Activated CD4-positive, alpha-beta memory T cell treated with anti-CD3 and anti-CD28 coated beads for 36 hours (primary cell): ENCODE data around the gene CDH23. TPM values are rescaled to one million over a fixed set of nuclear protein-coding genes. Genes with fewer than 3 reads are reported as not detected.

Source experiments
- CTCF ChIA-PET: fragments of 350-600 bp; sonication (Branson Sonifier 250); formaldehyde crosslinking; loops from one replicate; lab custom pipeline; 2021; ENCODE audit warnings: antibody characterized with exemption, inconsistent platforms; lab: Charles Lee
- POLR2A ChIA-PET: fragments of 350-600 bp; sonication (Branson Sonifier 250); formaldehyde crosslinking; loops from one replicate; lab custom pipeline; 2021; ENCODE audit warnings: antibody characterized with exemption; lab: Charles Lee
- DNase-seq: peaks from one replicate; pipeline ENCODE4 v3.0.0-alpha.2; 2020
- H3K27ac Mint-ChIP-seq: one replicate; pipeline ENCODE4 v1.8.0; 2021; ENCODE audit warnings: mixed read lengths
- H3K27me3 Mint-ChIP-seq: one replicate; pipeline ENCODE4 v1.8.0; 2021; ENCODE audit warnings: mixed read lengths
- H3K36me3 Mint-ChIP-seq: one replicate; pipeline ENCODE4 v1.8.0; 2021; ENCODE audit warnings: mixed read lengths
- H3K4me1 Mint-ChIP-seq: one replicate; pipeline ENCODE4 v1.8.0; 2021; ENCODE audit warnings: low read depth, mixed read lengths
- H3K4me3 Mint-ChIP-seq: one replicate; pipeline ENCODE4 v1.8.0; 2021; ENCODE audit warnings: mild to moderate bottlenecking, mixed read lengths
- H3K9me3 Mint-ChIP-seq: one replicate; pipeline ENCODE4 v1.8.0; 2021; ENCODE audit warnings: mixed read lengths
- intact Hi-C: fragments of 100-400 bp; cut with micrococcal nuclease; formaldehyde crosslinking; loops from one replicate; pipeline ENCODE4 v1.15.1; 2023
- total RNA-seq, 2 experiments: library from RNA; stranded (reverse); gene quantifications; one replicate each; pipeline ENCODE4 v1.2.3, GENCODE V29; 2021

CDH23 gene
- total RNA-seq, 2 experiments from 2014 or later: 2.6 TPM

DNA sequence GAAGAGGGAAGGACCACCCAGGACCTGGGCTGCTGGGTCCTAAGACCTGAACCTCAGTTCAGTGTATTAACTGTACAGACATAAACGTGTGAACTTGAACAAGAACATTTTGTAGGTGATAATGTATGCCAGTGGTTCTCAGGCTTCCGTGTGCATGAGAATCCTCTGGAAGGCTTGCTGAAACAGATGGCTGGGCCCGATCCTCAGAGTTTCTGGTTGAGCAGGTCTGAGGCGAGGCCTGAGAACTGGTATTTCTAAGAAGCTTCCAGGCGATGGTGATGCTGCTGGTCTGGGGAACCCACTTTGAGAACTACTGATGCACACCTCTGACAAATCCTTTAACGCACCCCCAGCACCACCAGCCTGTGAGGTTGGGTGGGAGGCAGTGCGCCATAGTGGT, 70.4 kb downstream of the CDH23 start:
- no peak overlapping the region for H3K4me3 Mint-ChIP-seq
- POLR2A ChIA-PET: no interaction called here
- CTCF ChIA-PET: interaction anchor here (1.3 kb wide), 1 partner anchor 10 kb away, joined by 4 read pairs; no protein-coding TSS in a partner anchor
- H3K27me3 Mint-ChIP-seq: no peaks in the 10 kb centered on the region
- intact Hi-C loops: no loop called here
- H3K4me1 Mint-ChIP-seq: no peaks in the 10 kb centered on the region
- H3K27ac Mint-ChIP-seq: no peak overlapping the region
- DNase-seq: no peak
- H3K36me3 Mint-ChIP-seq: no peaks in the 10 kb centered on the region
- H3K9me3 Mint-ChIP-seq: no peaks in the 10 kb centered on the region

- Mint-ChIP-seq H3K4me1 (no peaks in the 10 kb centered on the region), H3K27me3 (no peaks in the 10 kb centered on the region), H3K4me3 (no peak overlapping the region), H3K36me3 (no peaks in the 10 kb centered on the region), H3K9me3 (no peaks in the 10 kb centered on the region), H3K27ac (no peak overlapping the region)
- DNase-seq: no peak
- ChIA-PET CTCF (interaction anchor here (0.6 to 1.3 kb wide), 2 partner anchors 11 to 83 kb away, joined by 3 to 4 read pairs; no protein-coding TSS in a partner anchor), POLR2A (no interaction called here)
- intact Hi-C loops: no loop called here
Measured at GRCh38 chr10:71467569-71468362, 71.0 kb downstream of the CDH23 start.

DNA sequence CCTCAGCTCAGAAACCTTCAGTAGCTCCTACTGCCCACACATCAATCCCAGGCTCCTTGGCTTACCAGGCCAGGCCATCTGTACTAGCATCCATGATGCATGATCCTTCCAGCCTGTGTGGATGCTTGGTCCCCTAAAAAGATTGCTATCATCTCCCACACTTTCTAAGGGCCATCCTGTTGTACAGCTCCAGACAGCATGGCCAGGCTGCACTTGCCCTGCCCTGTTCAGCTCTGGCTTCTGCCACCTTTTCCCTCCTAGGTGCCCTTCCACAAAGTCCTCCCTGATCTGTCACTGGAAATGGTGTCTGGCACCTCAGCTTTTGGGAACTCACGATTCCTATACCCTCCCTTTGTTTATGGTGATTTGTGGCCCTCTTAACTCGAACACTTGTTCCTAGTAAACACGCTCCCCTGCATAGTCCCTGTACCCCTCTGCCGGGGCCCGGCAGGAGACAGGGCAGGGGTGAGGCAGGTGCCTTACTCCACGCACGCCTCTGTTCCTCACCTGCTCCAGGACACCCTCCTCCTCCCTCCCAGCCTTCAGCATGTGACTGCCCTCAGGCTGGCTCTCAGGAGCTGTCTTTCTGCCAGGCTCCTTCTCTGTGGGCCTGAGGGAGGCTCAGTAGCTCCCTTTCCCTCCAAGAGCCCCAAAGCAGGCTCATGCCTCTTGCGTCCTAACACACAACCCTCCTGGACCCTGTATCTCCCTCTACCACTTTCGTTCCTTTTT, 71.8 kb downstream of the CDH23 start:
- no peak overlapping the region for H3K4me3 Mint-ChIP-seq
- H3K27ac Mint-ChIP-seq: no peak overlapping the region
- ChIA-PET CTCF (interaction anchor here (0.6 to 1.3 kb wide), 3 partner anchors 11 to 84 kb away, joined by 3 to 4 read pairs (median 3); no protein-coding TSS in a partner anchor), POLR2A (no interaction called here)
- H3K27me3 Mint-ChIP-seq: no peaks in the 10 kb centered on the region
- no peaks in the 10 kb centered on the region for H3K36me3 Mint-ChIP-seq
- no peaks in the 10 kb centered on the region for H3K4me1 Mint-ChIP-seq
- intact Hi-C loops: no loop called here
- no peaks in the 10 kb centered on the region for H3K9me3 Mint-ChIP-seq
- no peak for DNase-seq

- intact Hi-C loops: no loop called here
- no peak overlapping the region for H3K4me3 Mint-ChIP-seq
- H3K9me3 Mint-ChIP-seq: no peaks in the 10 kb centered on the region
- CTCF ChIA-PET: no interaction called here
- no peaks in the 10 kb centered on the region for H3K36me3 Mint-ChIP-seq
- POLR2A ChIA-PET: interaction anchor here (0.7 kb wide), 1 partner anchor 16 kb away, joined by 3 read pairs; no protein-coding TSS in a partner anchor
- H3K4me1 Mint-ChIP-seq: no peaks in the 10 kb centered on the region
- H3K27ac Mint-ChIP-seq: no peak overlapping the region
- no peak for DNase-seq
- peaks cover 2% of the 10 kb centered on the region for H3K27me3 Mint-ChIP-seq
Measured at GRCh38 chr10:71471006-71471405, 74.3 kb downstream of the CDH23 start.

DNA sequence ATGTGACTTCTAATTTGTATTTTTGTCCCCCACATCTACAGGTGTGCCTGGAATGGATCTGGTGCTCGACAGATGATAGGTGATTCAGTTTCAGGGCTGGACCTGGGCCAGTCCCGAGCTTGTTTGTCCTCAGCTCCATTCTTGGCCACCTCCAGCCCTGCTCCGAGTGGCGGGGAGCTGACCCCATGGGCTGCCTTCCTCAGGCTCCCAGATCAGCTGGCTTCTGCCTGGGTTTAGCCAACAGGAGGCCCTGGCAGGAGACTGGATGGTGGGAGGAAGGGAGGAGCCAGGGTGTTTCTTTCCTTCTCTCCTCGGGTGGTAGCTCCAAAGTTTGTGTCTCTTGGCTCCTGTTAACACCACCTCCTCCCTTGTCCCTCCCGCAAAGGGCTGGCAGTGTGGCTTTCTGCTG, 75.2 kb downstream of the CDH23 start:
- H3K4me3 Mint-ChIP-seq: no peak overlapping the region
- intact Hi-C loops: no loop called here
- CTCF ChIA-PET: interaction anchor here (1.0 kb wide), 1 partner anchor 236 kb away, joined by 3 read pairs; no protein-coding TSS in a partner anchor
- POLR2A ChIA-PET: no interaction called here
- H3K27me3 Mint-ChIP-seq: peaks cover 2% of the 10 kb centered on the region
- no peaks in the 10 kb centered on the region for H3K36me3 Mint-ChIP-seq
- DNase-seq: no peak
- H3K4me1 Mint-ChIP-seq: no peaks in the 10 kb centered on the region
- no peak overlapping the region for H3K27ac Mint-ChIP-seq
- no peaks in the 10 kb centered on the region for H3K9me3 Mint-ChIP-seq

DNA sequence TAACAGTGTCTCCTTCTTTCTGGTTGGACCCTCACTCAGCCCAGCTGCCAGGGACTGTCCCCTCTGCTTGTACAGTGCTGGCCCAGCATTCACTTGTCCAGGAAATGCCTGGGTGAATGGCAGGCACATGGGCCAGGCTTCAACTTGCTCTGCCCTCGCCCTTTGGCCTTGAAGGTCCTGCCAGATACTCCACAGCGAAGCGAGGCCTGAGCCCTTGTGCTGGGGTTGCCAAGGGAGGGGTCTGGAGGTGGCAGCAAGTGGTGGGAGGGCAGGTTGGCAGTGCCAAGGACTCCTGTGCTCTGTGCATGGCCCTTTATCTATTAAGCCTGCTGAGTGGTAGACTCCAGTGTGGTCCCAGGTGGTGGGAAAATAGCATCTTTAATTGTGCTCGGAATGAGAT, 75.7 kb downstream of the CDH23 start:
- POLR2A ChIA-PET: no interaction called here
- Mint-ChIP-seq H3K4me3 (no peak overlapping the region), H3K27ac (no peak overlapping the region), H3K27me3 (peaks cover 2% of the 10 kb centered on the region), H3K4me1 (no peaks in the 10 kb centered on the region), H3K36me3 (no peaks in the 10 kb centered on the region), H3K9me3 (no peaks in the 10 kb centered on the region)
- intact Hi-C loops: no loop called here
- CTCF ChIA-PET: interaction anchor here (1.0 kb wide), 1 partner anchor 236 kb away, joined by 3 read pairs; no protein-coding TSS in a partner anchor
- no peak for DNase-seq

- Mint-ChIP-seq H3K27me3 (peaks cover 2% of the 10 kb centered on the region), H3K36me3 (no peaks in the 10 kb centered on the region), H3K4me3 (no peak overlapping the region), H3K9me3 (no peaks in the 10 kb centered on the region), H3K27ac (no peak overlapping the region), H3K4me1 (no peaks in the 10 kb centered on the region)
- ChIA-PET POLR2A (no interaction called here), CTCF (no interaction called here)
- DNase-seq: no peak
- intact Hi-C loops: no loop called here
Measured at GRCh38 chr10:71472912-71473311, 76.2 kb downstream of the CDH23 start.

GRCh38 chr10:71473671-71474599, 77.2 kb downstream of the CDH23 start:
- CTCF ChIA-PET: interaction anchor here (1.0 kb wide), 1 partner anchor 234 kb away, joined by 3 read pairs; no protein-coding TSS in a partner anchor

DNA sequence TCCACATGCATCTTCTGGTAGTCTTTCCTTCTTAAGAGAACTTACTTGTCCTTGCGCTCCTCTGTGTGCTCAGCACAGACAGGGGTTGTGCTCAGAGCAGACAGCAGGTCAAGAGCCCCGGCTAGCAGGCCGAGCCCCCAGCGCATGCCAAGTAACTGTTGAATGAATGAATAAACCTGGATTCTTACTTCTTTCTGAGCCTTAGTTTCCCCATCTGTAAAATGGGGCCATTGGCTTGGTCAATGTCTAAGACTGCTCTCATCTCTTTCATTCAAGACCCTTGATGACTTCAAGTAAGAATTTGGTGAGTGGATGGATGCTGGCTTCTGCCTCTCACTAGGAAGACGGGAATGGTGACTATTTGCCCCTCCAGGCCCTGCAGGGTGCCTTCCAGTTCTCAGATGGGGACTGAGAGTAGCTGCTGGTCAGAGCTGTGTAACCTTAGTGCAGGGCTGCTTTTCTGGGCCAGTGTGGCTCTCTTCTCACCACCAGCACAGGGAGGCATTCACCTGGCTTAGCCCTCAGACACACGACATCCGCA, 78.1 kb downstream of the CDH23 start:
- Mint-ChIP-seq H3K4me1 (no peaks in the 10 kb centered on the region), H3K27me3 (peaks cover 2% of the 10 kb centered on the region), H3K4me3 (no peak overlapping the region), H3K27ac (no peak overlapping the region), H3K9me3 (no peaks in the 10 kb centered on the region), H3K36me3 (no peaks in the 10 kb centered on the region)
- ChIA-PET POLR2A (no interaction called here), CTCF (interaction anchor here (1.0 kb wide), 1 partner anchor 234 kb away, joined by 3 read pairs; no protein-coding TSS in a partner anchor)
- intact Hi-C loops: no loop called here
- DNase-seq: no peak

More at GRCh38 chr10:71473671-71474599, 77.2 kb downstream of the CDH23 start:
- intact Hi-C loops: no loop called here
- Mint-ChIP-seq H3K27ac (no peak overlapping the region), H3K4me3 (no peak overlapping the region), H3K9me3 (no peaks in the 10 kb centered on the region), H3K36me3 (no peaks in the 10 kb centered on the region), H3K27me3 (peaks cover 2% of the 10 kb centered on the region), H3K4me1 (no peaks in the 10 kb centered on the region)
- no peak for DNase-seq
- POLR2A ChIA-PET: no interaction called here

DNA sequence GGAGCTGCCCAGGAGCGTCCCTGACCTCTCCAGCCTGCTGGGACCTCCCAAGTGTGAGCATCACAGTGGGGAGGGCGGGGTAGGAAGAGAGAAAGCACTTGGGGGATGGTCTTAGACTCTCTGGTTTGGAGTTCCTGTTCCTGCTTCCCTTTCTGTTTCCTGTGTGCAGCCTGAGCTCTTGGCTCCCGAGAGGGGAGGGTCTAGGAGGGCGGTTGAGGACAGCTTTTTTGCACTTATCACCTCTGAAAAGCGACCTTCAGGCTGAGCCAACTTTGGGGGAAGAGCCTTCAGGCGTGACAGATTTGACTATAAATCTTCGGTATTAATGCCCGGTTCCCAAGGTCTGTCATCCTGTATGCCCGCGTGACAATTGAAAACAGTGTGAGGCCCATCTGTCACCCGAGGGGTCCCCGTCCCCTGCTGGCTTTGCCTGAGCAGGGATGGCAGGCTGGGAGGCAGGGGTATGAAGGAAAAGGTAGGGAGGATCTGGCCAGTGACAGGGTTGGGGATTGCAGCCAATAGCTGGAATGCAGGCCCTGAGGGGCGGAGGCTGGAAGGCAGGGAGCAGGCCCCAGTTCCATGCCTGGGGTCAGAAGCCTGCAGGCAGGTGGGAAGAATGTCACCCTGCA, 78.6 kb downstream of the CDH23 start:
- no peak for DNase-seq
- Mint-ChIP-seq H3K36me3 (no peaks in the 10 kb centered on the region), H3K4me1 (no peaks in the 10 kb centered on the region), H3K4me3 (no peak overlapping the region), H3K27ac (no peak overlapping the region), H3K9me3 (no peaks in the 10 kb centered on the region), H3K27me3 (peaks cover 3% of the 10 kb centered on the region)
- ChIA-PET POLR2A (no interaction called here), CTCF (no interaction called here)
- intact Hi-C loops: no loop called here
